GOT3 (cell line): ENCODE data around the gene HECW1.
"Not testable (repeated sequence)": the region's sequence is repeated elsewhere in the genome, so short reads cannot be mapped to it uniquely, and the experiment has no call there.

ENCODE experiments used
- DNase-seq: peaks from one replicate; lab custom pipeline; 2025; ENCODE audit warnings: mixed read lengths; lab: John Stamatoyannopoulos, UW

The HECW1 gene

GRCh38 chr7:43537765-43538403 lies 425.4 kb downstream of the HECW1 start:
- no peak for DNase-seq

GRCh38 chr7:43538404-43538771 lies 425.9 kb downstream of the HECW1 start:
- no peak for DNase-seq

GRCh38 chr7:43540471-43540870 lies 428.0 kb downstream of the HECW1 start:
- no peak for DNase-seq

- no peak for DNase-seq
Measured at GRCh38 chr7:43542716-43543115, 430.3 kb downstream of the HECW1 start.

GRCh38 chr7:43546231-43546630 lies 433.8 kb downstream of the HECW1 start:
- DNase-seq = no peak

- DNase-seq = no peak
Measured at GRCh38 chr7:43550427-43550826, 438.0 kb downstream of the HECW1 start.

GRCh38 chr7:43552122-43552521 lies 439.7 kb downstream of the HECW1 start:
- no peak for DNase-seq

GRCh38 chr7:43553999-43554398 lies 441.6 kb downstream of the HECW1 start:
- no peak for DNase-seq

GRCh38 chr7:43554423-43554822 lies 442.0 kb downstream of the HECW1 start:
- no peak for DNase-seq

GRCh38 chr7:43557831-43558495 lies 445.5 kb downstream of the HECW1 start:
- DNase-seq = no peak

GRCh38 chr7:43559171-43559945 lies 446.9 kb downstream of the HECW1 start:
- DNase-seq = no peak

- DNase-seq = no peak
Measured at GRCh38 chr7:43559946-43560335, 447.5 kb downstream of the HECW1 start.

GRCh38 chr7:43560742-43561330 lies 448.4 kb downstream of the HECW1 start:
- DNase-seq = no peak

GRCh38 chr7:43562383-43562782 lies 449.9 kb downstream of the HECW1 start:
- no peak for DNase-seq

GRCh38 chr7:43565786-43566185 lies 453.3 kb downstream of the HECW1 start:
- no peak for DNase-seq

- no peak for DNase-seq
Measured at GRCh38 chr7:43568529-43568928, 456.1 kb downstream of the HECW1 start.

- DNase-seq = no peak
Measured at GRCh38 chr7:43569424-43569823, 457.0 kb downstream of the HECW1 start.

- no peak for DNase-seq
Measured at GRCh38 chr7:43570688-43571365, 458.4 kb downstream of the HECW1 start.

GRCh38 chr7:43572516-43573049 lies 460.1 kb downstream of the HECW1 start:
- peak; percentile 82 for DNase-seq

- DNase-seq = not testable (repeated sequence)
Measured at GRCh38 chr7:43573832-43574231, 461.4 kb downstream of the HECW1 start.

GRCh38 chr7:43575506-43575905 lies 463.1 kb downstream of the HECW1 start:
- DNase-seq = no peak

GRCh38 chr7:43576241-43576640 lies 463.8 kb downstream of the HECW1 start:
- DNase-seq = no peak
